ENCODE measurements around the gene ACOX1. TPM values are rescaled to one million over a fixed set of nuclear protein-coding genes. Genes with fewer than 3 reads are reported as not detected.

Gene ACOX1
- total and polyA plus RNA-seq, 2 of the 13 experiments (the other 11 are each of a cell fraction or from before 2014, with no cell fraction given) = 86.4 to 120 TPM

- peak; percentile 59 for TF ChIP-seq RBFOX2 (IDR thresholded peaks at IDR 0.05; ENCODE audit: low read depth, low read length)
- peak; percentile 17 for TF ChIP-seq AGO2 (optimal IDR thresholded peaks at IDR 0.05; ENCODE audit: low read depth, low read length)
- TF ChIP-seq CHD2 (IDR thresholded peaks at IDR 0.05; ENCODE audit: low read depth, low read length) = no peak
- 0 out of 2 replicates have a peak, but pooled peaks have one; percentile 5 for TF ChIP-seq ZNF687 (CRISPR knock-in tag; IDR thresholded peaks at IDR 0.05)
- TF ChIP-seq, protein P1, sequence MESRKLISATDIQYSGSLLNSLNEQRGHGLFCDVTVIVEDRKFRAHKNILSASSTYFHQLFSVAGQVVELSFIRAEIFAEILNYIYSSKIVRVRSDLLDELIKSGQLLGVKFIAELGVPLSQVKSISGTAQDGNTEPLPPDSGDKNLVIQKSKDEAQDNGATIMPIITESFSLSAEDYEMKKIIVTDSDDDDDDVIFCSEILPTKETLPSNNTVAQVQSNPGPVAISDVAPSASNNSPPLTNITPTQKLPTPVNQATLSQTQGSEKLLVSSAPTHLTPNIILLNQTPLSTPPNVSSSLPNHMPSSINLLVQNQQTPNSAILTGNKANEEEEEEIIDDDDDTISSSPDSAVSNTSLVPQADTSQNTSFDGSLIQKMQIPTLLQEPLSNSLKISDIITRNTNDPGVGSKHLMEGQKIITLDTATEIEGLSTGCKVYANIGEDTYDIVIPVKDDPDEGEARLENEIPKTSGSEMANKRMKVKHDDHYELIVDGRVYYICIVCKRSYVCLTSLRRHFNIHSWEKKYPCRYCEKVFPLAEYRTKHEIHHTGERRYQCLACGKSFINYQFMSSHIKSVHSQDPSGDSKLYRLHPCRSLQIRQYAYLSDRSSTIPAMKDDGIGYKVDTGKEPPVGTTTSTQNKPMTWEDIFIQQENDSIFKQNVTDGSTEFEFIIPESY (CRISPR knock-in tag; IDR thresholded peaks at IDR 0.05) = no peak
- TF ChIP-seq FOXK1 (CRISPR knock-in tag; IDR thresholded peaks at IDR 0.05; ENCODE audit: borderline replicate concordance, low read depth) = no peak
- TF ChIP-seq SSRP1 (CRISPR knock-in tag; IDR thresholded peaks at IDR 0.05) = no peak
- TF ChIP-seq HNRNPH1 (optimal IDR thresholded peaks at IDR 0.05; ENCODE audit: low read depth, low read length) = no peak
- no peak for TF ChIP-seq GLMP (CRISPR knock-in tag; IDR thresholded peaks at IDR 0.05; ENCODE audit: borderline replicate concordance)
- no peak for TF ChIP-seq ZNF816 (CRISPR knock-in tag; IDR thresholded peaks at IDR 0.05; ENCODE audit: borderline replicate concordance)
These were observed 77.2 kb downstream of the ACOX1 start (continued) for GRCh38 chr17:75901727-75902126.
